Measurements from ENCODE around the gene JAK3. TPM values are rescaled to one million over a fixed set of nuclear protein-coding genes. Genes with fewer than 3 reads are reported as not detected.

Gene JAK3
- total and polyA plus RNA-seq, 2 experiments from 2014 or later, result 3.0 to 3.2 TPM

DNA sequence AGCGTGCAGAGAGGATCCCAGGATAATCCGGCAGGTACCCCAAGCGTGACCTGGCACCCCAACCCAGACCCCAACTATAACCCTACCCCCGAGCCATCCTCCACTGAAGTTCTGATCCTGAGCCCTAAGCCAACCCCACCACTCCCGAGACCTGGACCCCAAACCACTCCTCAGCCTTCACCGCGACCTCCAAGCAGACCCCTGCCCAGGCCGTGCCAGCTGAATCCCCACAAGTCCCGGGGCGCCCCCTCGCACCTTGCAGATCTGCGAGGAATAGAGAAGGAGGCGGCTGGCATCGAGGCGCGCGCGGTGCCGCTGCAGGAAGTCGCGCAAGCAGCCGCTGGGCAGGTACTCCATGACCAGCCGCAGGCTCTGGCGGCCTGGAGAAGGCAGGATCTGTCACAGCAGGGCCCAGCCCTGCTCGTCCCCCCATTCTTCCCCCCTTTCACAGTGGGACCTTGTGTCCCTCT lies 16.3 kb downstream of the JAK3 start:
- no peaks in the 10 kb centered on the region for H3K9me2 ChIP-seq (replicated peaks; ENCODE audit: insufficient read depth)
- no peaks in the 10 kb centered on the region for H3K9me3 ChIP-seq (ENCODE audit: low read depth)
- TF ChIP-seq, protein P1, sequence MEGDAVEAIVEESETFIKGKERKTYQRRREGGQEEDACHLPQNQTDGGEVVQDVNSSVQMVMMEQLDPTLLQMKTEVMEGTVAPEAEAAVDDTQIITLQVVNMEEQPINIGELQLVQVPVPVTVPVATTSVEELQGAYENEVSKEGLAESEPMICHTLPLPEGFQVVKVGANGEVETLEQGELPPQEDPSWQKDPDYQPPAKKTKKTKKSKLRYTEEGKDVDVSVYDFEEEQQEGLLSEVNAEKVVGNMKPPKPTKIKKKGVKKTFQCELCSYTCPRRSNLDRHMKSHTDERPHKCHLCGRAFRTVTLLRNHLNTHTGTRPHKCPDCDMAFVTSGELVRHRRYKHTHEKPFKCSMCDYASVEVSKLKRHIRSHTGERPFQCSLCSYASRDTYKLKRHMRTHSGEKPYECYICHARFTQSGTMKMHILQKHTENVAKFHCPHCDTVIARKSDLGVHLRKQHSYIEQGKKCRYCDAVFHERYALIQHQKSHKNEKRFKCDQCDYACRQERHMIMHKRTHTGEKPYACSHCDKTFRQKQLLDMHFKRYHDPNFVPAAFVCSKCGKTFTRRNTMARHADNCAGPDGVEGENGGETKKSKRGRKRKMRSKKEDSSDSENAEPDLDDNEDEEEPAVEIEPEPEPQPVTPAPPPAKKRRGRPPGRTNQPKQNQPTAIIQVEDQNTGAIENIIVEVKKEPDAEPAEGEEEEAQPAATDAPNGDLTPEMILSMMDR (IDR thresholded peaks at IDR 0.05; ENCODE audit: poor library complexity), result no peak
- TF ChIP-seq EZH2 (IDR thresholded peaks at IDR 0.05; ENCODE audit: borderline replicate concordance) (no peak), EZH2phosphoT487 (IDR thresholded peaks at IDR 0.05; ENCODE audit: low read depth, severe bottlenecking, unreplicated experiment) (no peak)
- no peak overlapping the region for H2AFZ ChIP-seq
- H3K79me2 ChIP-seq, result no peaks in the 10 kb centered on the region
- no peak for DNase-seq (ENCODE audit: low spot score)
- H3K4me2 ChIP-seq, result peak overlapping the region; percentile 70
- no peak overlapping the region for H3K27ac ChIP-seq
- WGBS (ENCODE audit: low lambda C conversion rate, missing lambda C conversion rate), result 39% methylated on average over 25 of the region's 25 CpGs
- no peaks in the 10 kb centered on the region for H4K20me1 ChIP-seq (ENCODE audit: insufficient read depth, poor library complexity, severe bottlenecking)
- peaks cover 25% of the 10 kb centered on the region for H3K27me3 ChIP-seq
- H3K4me3 ChIP-seq, result no peak overlapping the region
- H3K36me3 ChIP-seq (replicated peaks; ENCODE audit: insufficient read depth, low read depth), result no peaks in the 10 kb centered on the region
- no peaks in the 10 kb centered on the region for H3K4me1 ChIP-seq (ENCODE audit: insufficient read depth)

DNA sequence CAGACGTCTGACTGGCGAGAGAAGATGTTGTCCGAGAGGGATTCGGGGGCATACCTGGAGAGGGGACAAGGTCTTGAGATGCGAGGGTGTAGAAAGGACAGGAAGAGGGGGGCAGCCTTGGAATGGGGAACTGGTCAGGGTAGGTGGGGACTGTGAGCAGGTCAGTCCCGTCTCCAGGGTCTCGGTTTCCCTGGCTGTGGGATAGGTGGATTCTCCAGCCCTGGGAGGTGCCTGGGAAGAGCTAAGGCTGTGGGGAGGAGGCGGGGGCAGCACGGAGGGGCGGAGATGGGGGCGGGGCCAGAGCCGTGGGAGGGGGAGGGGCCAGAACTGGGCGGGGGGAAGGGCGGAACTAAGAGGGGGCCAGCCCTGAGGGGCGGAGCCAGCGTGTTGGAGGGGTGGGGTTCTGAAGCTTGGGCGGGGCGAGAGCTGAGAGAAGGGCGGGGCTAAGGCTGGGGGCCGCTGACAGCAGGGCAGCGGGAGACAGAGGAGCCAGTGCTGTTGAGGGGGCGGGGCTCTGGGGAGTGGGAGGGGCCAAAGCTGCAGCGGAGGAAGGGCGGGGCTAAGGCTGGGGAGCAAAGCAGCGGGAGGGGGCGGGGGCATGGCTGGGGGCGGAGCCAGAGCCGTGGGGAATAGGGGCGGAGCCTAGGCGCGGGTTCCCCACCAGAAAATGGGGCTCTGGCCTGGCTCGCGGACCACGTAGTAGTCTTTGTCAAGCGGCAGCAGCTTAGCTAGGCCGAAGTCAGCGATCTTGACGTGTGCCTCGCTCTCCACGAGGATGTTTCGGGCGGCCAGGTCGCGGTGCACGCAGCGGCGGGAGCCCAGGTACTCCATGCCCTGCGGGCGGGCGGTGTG lies 17.0 kb downstream of the JAK3 start:
- Histone ChIP-seq H3K9me3 (ENCODE audit: low read depth) (no peaks in the 10 kb centered on the region), H3K9me2 (replicated peaks; ENCODE audit: insufficient read depth) (no peaks in the 10 kb centered on the region), H3K4me3 (no peak overlapping the region), H3K4me1 (ENCODE audit: insufficient read depth) (no peaks in the 10 kb centered on the region), H3K36me3 (replicated peaks; ENCODE audit: insufficient read depth, low read depth) (no peaks in the 10 kb centered on the region), H2AFZ (peak overlapping the region; percentile 93), H4K20me1 (ENCODE audit: insufficient read depth, poor library complexity, severe bottlenecking) (no peaks in the 10 kb centered on the region), H3K27ac (no peak overlapping the region), H3K4me2 (peak overlapping the region; percentile 91), H3K27me3 (peaks cover 25% of the 10 kb centered on the region), H3K79me2 (no peaks in the 10 kb centered on the region)
- peak; percentile 90 for DNase-seq (ENCODE audit: low spot score)
- WGBS (ENCODE audit: low lambda C conversion rate, missing lambda C conversion rate), result 10% methylated on average over 26 of the region's 50 CpGs
- TF ChIP-seq, protein P1 (IDR thresholded peaks at IDR 0.05; ENCODE audit: poor library complexity), result no peak
- TF ChIP-seq EZH2phosphoT487 (IDR thresholded peaks at IDR 0.05; ENCODE audit: low read depth, severe bottlenecking, unreplicated experiment), result no peak
- TF ChIP-seq EZH2 (IDR thresholded peaks at IDR 0.05; ENCODE audit: borderline replicate concordance), result no peak

DNA sequence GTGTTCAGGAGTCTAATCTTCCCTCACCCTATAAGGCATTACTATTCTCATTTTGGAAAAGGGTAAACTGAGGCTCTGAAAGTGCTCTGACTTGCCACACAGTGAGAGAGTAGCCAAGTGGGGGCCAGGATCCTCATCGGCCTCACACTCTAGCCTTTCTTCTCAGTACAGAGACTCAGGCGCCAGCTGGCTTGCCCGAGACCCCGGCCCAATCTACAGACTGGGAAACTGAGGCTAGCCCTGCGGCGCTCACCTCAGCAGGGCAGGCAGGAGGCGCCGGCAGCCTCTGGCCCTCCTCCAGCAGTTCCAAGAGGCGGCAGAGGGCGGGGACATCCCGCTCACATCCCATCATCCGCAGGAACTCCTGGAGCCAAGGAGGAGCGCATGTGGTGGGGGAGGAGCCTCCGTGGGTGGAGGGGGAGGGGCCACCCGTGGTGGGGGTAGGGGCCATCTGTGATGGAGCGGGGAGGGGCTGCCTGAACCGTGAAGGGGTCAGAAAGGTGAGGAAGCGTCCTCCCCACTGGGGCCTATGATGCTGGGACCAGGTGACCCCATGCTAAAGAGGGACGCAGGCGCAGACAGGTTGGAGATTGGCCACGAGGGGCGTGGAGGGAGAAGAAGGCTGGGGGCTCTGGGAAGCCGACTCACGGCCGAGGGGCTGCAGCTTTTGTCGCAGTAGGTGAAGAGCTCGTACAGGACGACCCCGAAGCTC lies 17.8 kb downstream of the JAK3 start:
- Histone ChIP-seq H3K36me3 (replicated peaks; ENCODE audit: insufficient read depth, low read depth) (no peaks in the 10 kb centered on the region), H3K9me2 (replicated peaks; ENCODE audit: insufficient read depth) (no peaks in the 10 kb centered on the region), H2AFZ (peak overlapping the region; percentile 93), H3K4me3 (no peak overlapping the region), H3K27me3 (peaks cover 25% of the 10 kb centered on the region), H3K79me2 (no peaks in the 10 kb centered on the region), H4K20me1 (ENCODE audit: insufficient read depth, poor library complexity, severe bottlenecking) (no peaks in the 10 kb centered on the region), H3K9me3 (ENCODE audit: low read depth) (no peaks in the 10 kb centered on the region), H3K27ac (no peak overlapping the region), H3K4me2 (peak overlapping the region; percentile 91), H3K4me1 (ENCODE audit: insufficient read depth) (no peaks in the 10 kb centered on the region)
- 8% methylated on average over 24 of the region's 29 CpGs for WGBS (ENCODE audit: low lambda C conversion rate, missing lambda C conversion rate)
- no peak for TF ChIP-seq EZH2 (IDR thresholded peaks at IDR 0.05; ENCODE audit: borderline replicate concordance)
- TF ChIP-seq, protein P1 (IDR thresholded peaks at IDR 0.05; ENCODE audit: poor library complexity), result peak; percentile 15
- no peak for TF ChIP-seq EZH2phosphoT487 (IDR thresholded peaks at IDR 0.05; ENCODE audit: low read depth, severe bottlenecking, unreplicated experiment)
- peak; percentile 72 for DNase-seq (ENCODE audit: low spot score)
